ENCODE measurements around the gene CNR2. TPM values are rescaled to one million over a fixed set of nuclear protein-coding genes. Genes with fewer than 3 reads are reported as not detected.

Gene CNR2
- polyA plus RNA-seq, 1 of the 3 experiments (the other 2 are of a cell fraction): not detected

DNA sequence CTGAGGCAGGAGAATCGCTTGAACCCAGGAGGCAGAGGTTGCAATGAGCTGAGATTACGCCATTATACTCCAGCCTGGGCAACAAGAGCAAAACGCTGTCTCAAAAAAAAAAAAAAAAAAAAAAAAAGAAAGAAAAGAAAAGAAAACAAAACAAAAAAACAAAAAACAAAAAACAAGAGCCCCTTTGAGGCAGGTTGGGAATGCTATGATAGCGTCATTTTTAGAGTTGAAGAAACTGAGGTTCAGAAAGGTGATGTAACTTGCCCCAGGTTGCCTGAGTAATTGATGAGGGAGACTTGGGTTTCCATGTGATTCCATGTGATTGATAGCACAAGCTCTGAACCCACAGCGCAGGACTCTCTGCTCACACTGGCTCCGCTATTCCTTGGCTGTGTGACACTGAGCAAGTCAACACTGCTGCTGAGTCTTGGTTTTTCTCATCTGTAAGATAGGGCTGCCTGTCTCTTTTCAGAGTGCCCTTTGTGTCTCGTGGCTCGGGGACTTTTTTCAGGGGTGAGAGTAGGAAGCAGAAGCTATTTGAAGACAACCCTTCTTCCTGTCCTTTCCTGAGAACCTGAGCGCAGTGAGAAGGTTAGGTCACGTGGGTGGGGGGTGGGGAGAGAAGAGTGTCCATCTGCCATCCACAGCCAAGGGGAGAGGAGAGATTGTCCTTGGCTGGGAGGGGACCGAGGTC, 2.5 kb downstream of the CNR2 start:
- no peaks in the 10 kb centered on the region for H3K9me3 ChIP-seq
- H3K4me3 ChIP-seq (ENCODE audit: low read depth in 2 of 2, low read length in 1 of 2): no peak overlapping the region
- H3K4me2 ChIP-seq: no peak overlapping the region
- no peaks in the 10 kb centered on the region for H4K20me1 ChIP-seq (ENCODE audit: insufficient read depth)
- H2AFZ ChIP-seq (ENCODE audit: low read depth): no peak overlapping the region
- CTCF ChIA-PET: interaction anchor here (0.8 to 3.0 kb wide), 3 partner anchors 9 to 139 kb away, joined by 3 to 15 read pairs (median 7); no protein-coding TSS in a partner anchor
- H3K27me3 ChIP-seq (ENCODE audit: insufficient read depth): 0 out of 2 replicates have a peak, but pooled peaks cover 2% of the 10 kb centered on the region
- POLR2A ChIA-PET: no interaction called here
- no peak for DNase-seq
- no peaks in the 10 kb centered on the region for H3K36me3 ChIP-seq (replicated peaks in 1 of 2; ENCODE audit: control insufficient read depth in 1 of 2, insufficient read depth in 2 of 2, low read length in 1 of 2)
- H3K4me1 ChIP-seq (ENCODE audit: control insufficient read depth in 1 of 2, insufficient read depth in 2 of 2, low read depth in 1 of 2, low read length in 1 of 2): peaks cover 0 to 4% of the 10 kb centered on the region in 2 experiments; a peak in 1 of 4 replicates
- no peaks in the 10 kb centered on the region for H3K79me2 ChIP-seq (ENCODE audit: insufficient read depth)
- no peaks in the 10 kb centered on the region for H3F3A ChIP-seq (replicated peaks; ENCODE audit: insufficient read depth)
- no peaks in the 10 kb centered on the region for H3K9me2 ChIP-seq
- no peak overlapping the region for H3K9ac ChIP-seq
- whole genome bisulfite sequencing (ENCODE audit: low lambda C conversion rate): 78% methylated on average over 11 of the region's 11 CpGs
- TF ChIP-seq GABPA (IDR thresholded peaks at IDR 0.05; ENCODE audit: low read depth): no peak
- TF ChIP-seq MEF2A (IDR thresholded peaks at IDR 0.05; ENCODE audit: borderline replicate concordance, low read depth): no peak
- TF ChIP-seq FOXM1 (IDR thresholded peaks at IDR 0.05; ENCODE audit: low read depth): no peak
- no peak for TF ChIP-seq GATA2 (CRISPR knock-in tag; IDR thresholded peaks at IDR 0.05)
- TF ChIP-seq RAD21 (IDR thresholded peaks at IDR 0.05; ENCODE audit: low read length): no peak
- no peak overlapping the region for H3K27ac ChIP-seq (ENCODE audit: low read depth in 2 of 2, low read length in 1 of 2)

DNA sequence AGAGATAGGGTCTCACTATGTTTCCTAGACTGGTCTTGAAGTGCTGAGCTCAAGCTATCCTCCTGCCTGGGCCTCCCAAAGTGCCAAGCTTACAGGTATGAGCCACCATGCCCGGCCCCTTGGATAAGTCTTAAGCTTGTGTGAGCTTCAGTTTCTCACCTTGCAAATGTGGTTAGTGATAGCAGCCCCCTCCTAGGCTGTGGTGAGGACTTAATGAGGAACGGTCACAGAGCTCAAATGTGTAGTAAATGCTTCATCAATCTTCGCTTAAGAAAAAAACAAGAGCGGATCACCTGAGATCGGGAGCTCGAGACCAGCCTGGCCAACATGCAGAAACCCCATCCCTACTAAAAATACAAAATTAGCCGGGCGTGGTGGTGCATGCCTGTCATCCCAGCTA, 3.0 kb downstream of the CNR2 start:
- TF ChIP-seq REST (IDR thresholded peaks at IDR 0.05; ENCODE audit: low read depth, low read length) (no peak), POLR2AphosphoS5 (IDR thresholded peaks at IDR 0.05; ENCODE audit: low read depth, low read length) (no peak), MEF2A (IDR thresholded peaks at IDR 0.05; ENCODE audit: borderline replicate concordance, low read depth) (no peak), TAF1 (IDR thresholded peaks at IDR 0.05; ENCODE audit: borderline replicate concordance, low read depth, low read length) (no peak), SMC3 (IDR thresholded peaks at IDR 0.05; ENCODE audit: low read depth, low read length) (no peak), JUND (IDR thresholded peaks at IDR 0.05) (no peak), FOXM1 (IDR thresholded peaks at IDR 0.05; ENCODE audit: low read depth) (no peak), SIN3A (IDR thresholded peaks at IDR 0.05; ENCODE audit: borderline replicate concordance, low read depth, low read length) (no peak), EZH2phosphoT487 (IDR thresholded peaks at IDR 0.05; ENCODE audit: borderline replicate concordance, low read depth) (no peak), RFX5 (IDR thresholded peaks at IDR 0.05; ENCODE audit: low read length) (no peak), CTCF (IDR thresholded peaks at IDR 0.05) (no peak), EP300 (IDR thresholded peaks at IDR 0.05; ENCODE audit: borderline replicate concordance in 1 of 2, low read depth in 1 of 2, low read length in 1 of 2) (no peak), YY1 (IDR thresholded peaks at IDR 0.05; ENCODE audit: low read depth) (no peak), TCF12 (IDR thresholded peaks at IDR 0.05) (no peak)
- TF ChIP-seq, protein P1, sequence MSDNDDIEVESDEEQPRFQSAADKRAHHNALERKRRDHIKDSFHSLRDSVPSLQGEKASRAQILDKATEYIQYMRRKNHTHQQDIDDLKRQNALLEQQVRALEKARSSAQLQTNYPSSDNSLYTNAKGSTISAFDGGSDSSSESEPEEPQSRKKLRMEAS (IDR thresholded peaks at IDR 0.05; ENCODE audit: low read depth): no peak
- POLR2A ChIA-PET: no interaction called here
- H3K9me2 ChIP-seq: no peaks in the 10 kb centered on the region
- no peak overlapping the region for H3K4me3 ChIP-seq (ENCODE audit: low read depth in 2 of 2, low read length in 1 of 2)
- H4K20me1 ChIP-seq (ENCODE audit: insufficient read depth): no peaks in the 10 kb centered on the region
- no peaks in the 10 kb centered on the region for H3K36me3 ChIP-seq (replicated peaks in 1 of 2; ENCODE audit: control insufficient read depth in 1 of 2, insufficient read depth in 2 of 2, low read length in 1 of 2)
- H3F3A ChIP-seq (replicated peaks; ENCODE audit: insufficient read depth): no peaks in the 10 kb centered on the region
- CTCF ChIA-PET: interaction anchor here (0.8 to 3.0 kb wide), 3 partner anchors 9 to 138 kb away, joined by 3 to 15 read pairs (median 7); no protein-coding TSS in a partner anchor
- no peak overlapping the region for H3K4me2 ChIP-seq
- no peak overlapping the region for H3K9ac ChIP-seq
- H3K79me2 ChIP-seq (ENCODE audit: insufficient read depth): no peaks in the 10 kb centered on the region
- H3K9me3 ChIP-seq: no peaks in the 10 kb centered on the region
- DNase-seq: no peak
- H3K27ac ChIP-seq (ENCODE audit: low read depth in 2 of 2, low read length in 1 of 2): no peak overlapping the region
- 0 out of 2 replicates have a peak, but pooled peaks cover 4% of the 10 kb centered on the region for H3K27me3 ChIP-seq (ENCODE audit: insufficient read depth)
- WGBS (ENCODE audit: low lambda C conversion rate): 75% methylated on average over 8 of the region's 8 CpGs
- H2AFZ ChIP-seq (ENCODE audit: low read depth): no peak overlapping the region
- H3K4me1 ChIP-seq (ENCODE audit: control insufficient read depth in 1 of 2, insufficient read depth in 2 of 2, low read depth in 1 of 2, low read length in 1 of 2): peaks cover 0 to 9% of the 10 kb centered on the region in 2 experiments; a peak in 1 of 4 replicates
